ENCODE measurements around the gene INPP5B.

INPP5B gene

DNA sequence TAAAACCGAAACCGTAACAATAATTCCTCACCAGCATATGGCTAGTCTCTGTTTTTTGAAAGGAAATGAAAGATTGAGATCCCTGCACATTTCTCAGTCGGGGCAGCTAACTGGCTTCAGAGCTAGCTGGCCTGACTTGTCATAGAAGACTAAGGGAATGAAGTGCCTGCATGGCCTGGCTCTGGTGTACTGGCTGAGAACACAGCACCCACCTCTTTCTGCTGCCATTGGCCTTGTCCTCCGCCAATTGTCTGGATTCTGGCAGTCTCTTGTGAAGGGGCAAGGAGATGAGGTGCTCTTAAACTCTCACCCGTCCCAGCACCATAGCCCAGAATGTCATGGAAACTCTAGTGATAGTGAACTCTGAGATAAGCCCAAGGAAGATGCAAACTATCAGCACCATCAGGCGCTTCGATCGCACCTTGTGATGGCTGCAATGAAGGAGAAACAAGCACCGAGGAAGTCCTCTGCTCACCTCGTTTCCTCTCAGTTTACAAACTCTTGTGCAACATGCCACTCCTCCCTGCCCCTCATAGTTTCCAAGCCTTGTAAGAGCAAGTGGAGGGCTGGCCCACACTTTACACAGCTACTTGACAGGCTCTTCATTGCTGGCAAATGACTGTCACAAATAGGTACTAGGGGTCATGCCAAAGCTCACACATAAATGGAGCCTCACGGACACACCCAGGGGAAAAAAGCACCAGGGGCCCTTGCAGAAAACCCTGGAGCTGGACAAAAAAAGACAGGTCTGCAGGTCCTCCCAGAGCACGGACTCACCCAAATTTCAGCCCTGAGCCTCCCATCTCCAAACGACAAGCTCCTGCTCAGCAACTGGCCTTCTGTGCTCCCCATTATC is 16.4 kb downstream of the INPP5B start:
- TF ChIP-seq, protein P1, sequence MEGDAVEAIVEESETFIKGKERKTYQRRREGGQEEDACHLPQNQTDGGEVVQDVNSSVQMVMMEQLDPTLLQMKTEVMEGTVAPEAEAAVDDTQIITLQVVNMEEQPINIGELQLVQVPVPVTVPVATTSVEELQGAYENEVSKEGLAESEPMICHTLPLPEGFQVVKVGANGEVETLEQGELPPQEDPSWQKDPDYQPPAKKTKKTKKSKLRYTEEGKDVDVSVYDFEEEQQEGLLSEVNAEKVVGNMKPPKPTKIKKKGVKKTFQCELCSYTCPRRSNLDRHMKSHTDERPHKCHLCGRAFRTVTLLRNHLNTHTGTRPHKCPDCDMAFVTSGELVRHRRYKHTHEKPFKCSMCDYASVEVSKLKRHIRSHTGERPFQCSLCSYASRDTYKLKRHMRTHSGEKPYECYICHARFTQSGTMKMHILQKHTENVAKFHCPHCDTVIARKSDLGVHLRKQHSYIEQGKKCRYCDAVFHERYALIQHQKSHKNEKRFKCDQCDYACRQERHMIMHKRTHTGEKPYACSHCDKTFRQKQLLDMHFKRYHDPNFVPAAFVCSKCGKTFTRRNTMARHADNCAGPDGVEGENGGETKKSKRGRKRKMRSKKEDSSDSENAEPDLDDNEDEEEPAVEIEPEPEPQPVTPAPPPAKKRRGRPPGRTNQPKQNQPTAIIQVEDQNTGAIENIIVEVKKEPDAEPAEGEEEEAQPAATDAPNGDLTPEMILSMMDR (IDR thresholded peaks at IDR 0.05; ENCODE audit: control extremely low read depth, extremely low read depth, low read depth, missing control alignments), result no peak
- ChIA-PET CTCF (interaction anchor here (0.7 to 2.4 kb wide), 9 partner anchors 9 to 83 kb away, joined by 3 to 9 read pairs (median 6); partner anchors contain the start of genes INPP5B and MTF1), POLR2A (no interaction called here)
- DNase-seq (ENCODE audit: extremely low spot score), result peak; percentile 18

DNA sequence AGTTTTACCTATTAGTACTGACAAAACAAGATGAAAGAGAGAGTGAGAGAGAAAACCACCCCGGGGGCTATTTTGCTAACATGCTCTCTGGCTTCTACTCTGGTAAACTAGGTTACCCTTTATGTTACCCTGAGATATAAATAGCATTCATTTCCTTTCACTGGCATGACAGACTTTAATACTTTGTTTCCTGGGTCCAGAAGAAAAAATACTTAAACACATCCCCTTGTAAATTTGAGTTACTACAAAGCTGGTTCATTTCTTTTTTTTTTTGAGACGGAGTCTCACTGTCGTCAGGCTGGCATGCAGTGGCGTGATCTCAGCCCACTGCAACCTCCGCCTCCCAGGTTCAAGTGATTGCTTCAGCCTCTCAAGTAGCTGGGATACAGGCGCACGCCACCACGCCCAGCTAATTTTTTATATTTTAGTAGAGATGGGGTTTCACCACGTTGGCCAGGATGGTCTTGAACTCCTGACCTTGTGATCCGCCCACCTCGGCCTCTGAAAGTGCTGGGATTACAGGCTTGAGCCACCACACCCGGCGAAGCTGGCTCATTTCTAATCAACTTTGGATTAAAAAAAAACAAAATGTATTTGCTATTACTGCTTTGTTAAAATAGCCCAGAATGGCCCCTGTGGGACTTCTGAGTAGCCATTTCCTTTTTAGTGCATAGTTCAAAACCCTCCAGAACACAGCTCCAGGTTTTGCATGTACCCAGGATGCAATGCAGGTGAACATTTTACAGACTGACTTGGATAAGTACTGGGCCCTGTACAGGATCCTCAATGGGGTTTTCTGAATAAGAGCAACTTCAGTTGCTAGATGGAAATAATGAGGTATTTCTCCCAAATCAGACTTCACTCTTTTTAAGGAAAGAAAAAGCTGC is 20.6 kb downstream of the INPP5B start:
- CTCF ChIA-PET, result interaction anchor here (1.2 to 2.2 kb wide), 7 partner anchors 11 to 67 kb away, joined by 3 to 11 read pairs (median 5); partner anchors contain the start of genes INPP5B, MTF1 and SF3A3
- TF ChIP-seq, protein P1 (IDR thresholded peaks at IDR 0.05; ENCODE audit: control extremely low read depth, extremely low read depth, low read depth, missing control alignments), result no peak
- DNase-seq (ENCODE audit: extremely low spot score), result peak; percentile 39
- POLR2A ChIA-PET, result interaction anchor here (0.6 to 0.7 kb wide), 2 partner anchors 24 to 1531 kb away, joined by 4 read pairs; no protein-coding TSS in a partner anchor

DNA sequence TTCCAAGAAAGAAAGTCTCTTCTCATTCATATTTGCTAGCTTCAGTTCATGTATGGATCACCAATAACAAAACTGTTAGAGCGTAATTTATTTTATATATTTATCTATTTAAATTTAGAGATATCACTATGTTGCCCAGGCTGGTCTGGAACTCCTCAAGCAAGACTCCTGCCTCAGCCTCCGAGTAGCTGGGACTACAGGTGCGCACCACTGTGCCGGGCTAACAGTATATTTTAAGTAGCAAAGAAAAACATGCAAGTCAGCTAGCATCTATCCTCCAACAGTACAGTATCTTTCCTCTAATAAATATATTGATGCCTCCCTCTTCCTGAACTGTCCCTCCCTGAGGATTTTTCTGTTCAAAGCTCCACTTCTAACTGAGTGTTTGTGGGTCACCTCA is 21.5 kb downstream of the INPP5B start:
- CTCF ChIA-PET, result interaction anchor here (1.9 kb wide), 1 partner anchor 14 kb away, joined by 4 read pairs; no protein-coding TSS in a partner anchor
- no peak for DNase-seq (ENCODE audit: extremely low spot score)
- TF ChIP-seq, protein P1 (IDR thresholded peaks at IDR 0.05; ENCODE audit: control extremely low read depth, extremely low read depth, low read depth, missing control alignments), result no peak
- POLR2A ChIA-PET, result no interaction called here

DNA sequence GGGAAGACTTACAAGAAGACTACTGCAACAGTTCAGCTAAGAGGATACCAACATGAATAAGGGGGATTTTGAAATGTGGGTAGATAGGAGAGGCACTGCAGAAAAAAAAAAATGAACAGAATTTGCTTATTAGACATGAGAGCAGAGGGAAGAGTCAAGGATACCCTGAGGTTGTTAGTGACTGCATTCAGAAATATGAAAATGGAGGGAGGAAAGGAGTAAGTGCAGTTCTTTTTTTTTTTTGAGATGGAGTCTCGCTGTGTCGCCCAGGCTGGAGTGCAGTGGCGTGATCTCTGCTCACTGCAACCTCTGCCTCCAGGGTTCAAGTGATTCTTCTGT is 23.3 kb downstream of the INPP5B start:
- POLR2A ChIA-PET, result no interaction called here

DNA sequence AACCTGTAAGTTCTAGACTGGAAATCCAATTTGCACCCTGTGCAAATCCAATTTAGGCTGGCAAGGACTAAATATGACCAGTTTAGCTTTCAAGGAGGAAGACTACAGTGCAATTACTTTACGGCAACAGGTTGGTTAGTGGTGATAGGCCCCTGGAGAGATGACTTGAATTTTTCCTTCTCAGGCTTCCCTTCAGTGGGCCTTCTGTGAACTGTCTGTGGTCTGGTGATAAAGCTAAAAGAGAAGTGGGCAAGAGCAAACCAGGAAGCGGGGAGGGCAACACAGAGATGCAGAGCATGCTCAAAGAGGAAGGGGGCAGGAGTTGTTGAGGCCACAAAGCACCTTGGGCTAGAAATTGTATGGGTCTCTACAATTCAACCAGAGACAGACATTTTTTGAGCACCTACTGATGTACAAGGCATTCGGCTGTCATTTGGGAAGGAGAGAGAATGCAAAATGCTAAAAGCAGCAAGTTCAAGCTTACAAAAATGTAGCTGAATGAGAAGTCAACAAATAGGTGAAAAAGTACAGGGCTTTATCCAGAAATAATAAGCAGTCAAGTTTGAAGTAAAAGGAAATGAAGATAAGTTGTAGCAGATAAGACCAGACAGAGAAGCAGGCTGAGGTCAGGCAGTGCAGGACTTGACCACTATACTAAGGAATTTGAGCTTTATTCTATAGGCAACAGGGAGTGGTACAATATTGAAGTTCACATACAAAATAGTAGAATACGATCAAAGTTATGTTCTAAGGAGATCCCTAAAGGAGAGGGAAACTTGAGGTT is 23.9 kb downstream of the INPP5B start:
- ChIA-PET CTCF (interaction anchor here (1.0 to 2.2 kb wide), 8 partner anchors 8 to 912 kb away, joined by 3 to 6 read pairs (median 4); no protein-coding TSS in a partner anchor), POLR2A (no interaction called here)
- DNase-seq (ENCODE audit: extremely low spot score), result peak; percentile 58
- TF ChIP-seq, protein P1 (IDR thresholded peaks at IDR 0.05; ENCODE audit: control extremely low read depth, extremely low read depth, low read depth, missing control alignments), result no peak

More for the DNA sequence above, 23.3 kb downstream of the INPP5B start:
- CTCF ChIA-PET, result interaction anchor here (1.0 to 1.4 kb wide), 6 partner anchors 8 to 912 kb away, joined by 3 to 6 read pairs (median 3); no protein-coding TSS in a partner anchor
- no peak for DNase-seq (ENCODE audit: extremely low spot score)
- TF ChIP-seq, protein P1 (IDR thresholded peaks at IDR 0.05; ENCODE audit: control extremely low read depth, extremely low read depth, low read depth, missing control alignments), result no peak
